ENCODE data around the gene NDUFC2.

- TF ChIP-seq, protein P1, sequence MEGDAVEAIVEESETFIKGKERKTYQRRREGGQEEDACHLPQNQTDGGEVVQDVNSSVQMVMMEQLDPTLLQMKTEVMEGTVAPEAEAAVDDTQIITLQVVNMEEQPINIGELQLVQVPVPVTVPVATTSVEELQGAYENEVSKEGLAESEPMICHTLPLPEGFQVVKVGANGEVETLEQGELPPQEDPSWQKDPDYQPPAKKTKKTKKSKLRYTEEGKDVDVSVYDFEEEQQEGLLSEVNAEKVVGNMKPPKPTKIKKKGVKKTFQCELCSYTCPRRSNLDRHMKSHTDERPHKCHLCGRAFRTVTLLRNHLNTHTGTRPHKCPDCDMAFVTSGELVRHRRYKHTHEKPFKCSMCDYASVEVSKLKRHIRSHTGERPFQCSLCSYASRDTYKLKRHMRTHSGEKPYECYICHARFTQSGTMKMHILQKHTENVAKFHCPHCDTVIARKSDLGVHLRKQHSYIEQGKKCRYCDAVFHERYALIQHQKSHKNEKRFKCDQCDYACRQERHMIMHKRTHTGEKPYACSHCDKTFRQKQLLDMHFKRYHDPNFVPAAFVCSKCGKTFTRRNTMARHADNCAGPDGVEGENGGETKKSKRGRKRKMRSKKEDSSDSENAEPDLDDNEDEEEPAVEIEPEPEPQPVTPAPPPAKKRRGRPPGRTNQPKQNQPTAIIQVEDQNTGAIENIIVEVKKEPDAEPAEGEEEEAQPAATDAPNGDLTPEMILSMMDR (IDR thresholded peaks at IDR 0.05): no peak
- TF ChIP-seq POLR2A (IDR thresholded peaks at IDR 0.05) (no peak), EP300 (IDR thresholded peaks at IDR 0.05) (no peak), POLR2AphosphoS5 (IDR thresholded peaks at IDR 0.05) (no peak)
Observed at GRCh38 chr11:78033040-78033439, 46.6 kb downstream of the NDUFC2 start.

All from gastroesophageal sphincter (tissue), 3 donors.